Keratinocyte (primary cell): ENCODE data around the gene ZNF354C. TPM values are rescaled to one million over a fixed set of nuclear protein-coding genes. Genes with fewer than 3 reads are reported as not detected.

Experiments
- DNase-seq: peaks from one replicate; pipeline ENCODE4 v3.0.0-alpha.2; 2011; ENCODE audit warnings: low read depth, missing footprints, low spot score
- FAIRE-seq: peaks from 2 replicates; lab custom pipeline; 2011; peaks lifted over from hg19 to GRCh38; lab: Jason Lieb, UNC
- H2AFZ ChIP-seq: 2 replicates; pipeline ENCODE4 v1.6.0; 2012; ENCODE audit warnings: low read length, control low read depth, inconsistent platforms; ENCODE audit not compliant: control insufficient read depth
- H3K27ac ChIP-seq: 2 replicates; pipeline ENCODE4 v1.5.1; 2011; ENCODE audit warnings: low read length; ENCODE audit not compliant: control insufficient read depth, insufficient read depth
- H3K27me3 ChIP-seq: 3 replicates; pipeline ENCODE4 v1.6.0; 2011; ENCODE audit warnings: low read length; ENCODE audit not compliant: control insufficient read depth, insufficient read depth; ENCODE audit errors: extremely low read depth
- H3K36me3 ChIP-seq, 2 experiments: 2 replicates in 1 of 2; 3 replicates in 1 of 2; pipeline ENCODE4 v1.5.1; 2011; ENCODE audit warnings: low read length in 2 of 2, mild to moderate bottlenecking in 1 of 2; ENCODE audit not compliant: control insufficient read depth in 2 of 2, insufficient read depth in 2 of 2; ENCODE audit errors: extremely low read depth in 1 of 2
- H3K4me1 ChIP-seq: 3 replicates; pipeline ENCODE4 v1.5.1; 2011; ENCODE audit warnings: low read length; ENCODE audit not compliant: control insufficient read depth, insufficient read depth; ENCODE audit errors: extremely low read depth
- H3K4me2 ChIP-seq: 3 replicates; pipeline ENCODE4 v1.6.0; 2011; ENCODE audit warnings: low read depth, low read length; ENCODE audit not compliant: control insufficient read depth, insufficient read depth; ENCODE audit errors: extremely low read depth
- H3K4me3 ChIP-seq, 3 experiments: fragments of 200-600 bp in 1 of 3; sonication (generic) in 1 of 3; 2 replicates in 2 of 3; 3 replicates in 1 of 3; pipeline ENCODE4 v1.5.1; 2011 to 2016; ENCODE audit warnings: low read length in 3 of 3, mild to moderate bottlenecking in 3 of 3, control low read depth in 2 of 3, inconsistent platforms in 1 of 3, low read depth in 1 of 3, mixed read lengths in 1 of 3, mixed run types in 1 of 3, moderate library complexity in 1 of 3; ENCODE audit not compliant: control insufficient read depth in 2 of 3, insufficient read depth in 2 of 3; ENCODE audit errors: extremely low read depth in 1 of 3
- H3K79me2 ChIP-seq: 2 replicates; pipeline ENCODE4 v1.6.0; 2012; ENCODE audit warnings: low read length; ENCODE audit not compliant: control insufficient read depth, insufficient read depth
- H3K9ac ChIP-seq: 3 replicates; pipeline ENCODE4 v1.6.0; 2011; ENCODE audit warnings: low read length; ENCODE audit not compliant: control insufficient read depth, insufficient read depth; ENCODE audit errors: extremely low read depth
- H3K9me1 ChIP-seq: 3 replicates; pipeline ENCODE4 v1.6.0; 2011; ENCODE audit warnings: low read length; ENCODE audit not compliant: control insufficient read depth, insufficient read depth; ENCODE audit errors: extremely low read depth
- H3K9me3 ChIP-seq: 2 replicates; pipeline ENCODE4 v1.5.1; 2012; ENCODE audit warnings: low read depth, low read length; ENCODE audit not compliant: control insufficient read depth
- H4K20me1 ChIP-seq: 3 replicates; pipeline ENCODE4 v1.6.0; 2011; ENCODE audit warnings: low read length; ENCODE audit not compliant: control insufficient read depth, insufficient read depth; ENCODE audit errors: extremely low read depth
- EZH2 ChIP-seq: IDR thresholded peaks from one replicate; pipeline ENCODE4 v1.6.1; 2012; ENCODE audit warnings: inconsistent platforms, mild to moderate bottlenecking, low read length, moderate library complexity
- dilution Hi-C: fragments of 300-500 bp; cut with MboI; formaldehyde crosslinking; loops from one replicate; pipeline ENCODE4 v1.7.0; 2020; ENCODE audit warnings: low sequenced_read_pairs; ENCODE audit not compliant: extremely low pct_ligation_motif_present
- polyA minus RNA-seq, 3 experiments: library from RNA; depleted of rRNA, polyadenylated mRNA; stranded (reverse); fragments of >200 nt; gene quantifications; 1 replicate in 1 of 3; 2 replicates in 1 of 3; 3 replicates in 1 of 3; pipeline ENCODE4 v1.2.3, GENCODE V29; 2011
- polyA plus RNA-seq, 5 experiments: library from polyadenylated mRNA; depleted of rRNA in 3 of 5; stranded (reverse) in 3 of 5; stranded (forward) in 1 of 5; unstranded in 1 of 5; fragments of >200 nt; gene quantifications; 1 replicate in 1 of 5; 2 replicates in 3 of 5; 3 replicates in 1 of 5; pipeline versions ENCODE4 v1.2.1 to v1.2.3, GENCODE V29; 2011 to 2012; ENCODE audit warnings: missing spikeins in 2 of 5, low read depth in 1 of 5, low replicate concordance in 1 of 5
- TF ChIP-seq, protein P1 (sequence below), 3 experiments: IDR thresholded peaks in 1 of 3; conservative IDR thresholded peaks in 1 of 3; optimal IDR thresholded peaks in 1 of 3; 2 replicates in 2 of 3; 3 replicates in 1 of 3; pipeline versions ENCODE3 to v1.5.1; 2011; ENCODE audit warnings: low read length in 3 of 3, mild to moderate bottlenecking in 3 of 3, moderate library complexity in 2 of 3, control low read depth in 1 of 3, inconsistent platforms in 1 of 3; ENCODE audit not compliant: insufficient read depth in 2 of 3; ENCODE audit errors: extremely low read depth in 1 of 3

Gene ZNF354C
- 1.8 to 2.7 TPM (median 2.4 TPM) in 3 replicates for polyA plus RNA-seq
- polyA plus RNA-seq (2011; ENCODE audit: low read depth): 0.99 TPM
- 1.0 and 1.7 TPM in 2 replicates for polyA plus RNA-seq (2011; cell fraction: cytosol; rRNA removed)
- 4.0 and 5.1 TPM in 2 replicates for polyA plus RNA-seq (2011; cell fraction: nucleus; rRNA removed)
- polyA plus RNA-seq (2012; ENCODE audit: low replicate concordance): 0.56 and 2.0 TPM in 2 replicates
- 1.0 to 3.3 TPM (median 2.2 TPM) in 3 replicates for polyA minus RNA-seq
- 2.5 TPM for polyA minus RNA-seq (2011; cell fraction: cytosol; rRNA and poly(A)+ RNA removed)
- 2.6 and 5.1 TPM in 2 replicates for polyA minus RNA-seq (2011; cell fraction: nucleus; rRNA and poly(A)+ RNA removed)

DNA sequence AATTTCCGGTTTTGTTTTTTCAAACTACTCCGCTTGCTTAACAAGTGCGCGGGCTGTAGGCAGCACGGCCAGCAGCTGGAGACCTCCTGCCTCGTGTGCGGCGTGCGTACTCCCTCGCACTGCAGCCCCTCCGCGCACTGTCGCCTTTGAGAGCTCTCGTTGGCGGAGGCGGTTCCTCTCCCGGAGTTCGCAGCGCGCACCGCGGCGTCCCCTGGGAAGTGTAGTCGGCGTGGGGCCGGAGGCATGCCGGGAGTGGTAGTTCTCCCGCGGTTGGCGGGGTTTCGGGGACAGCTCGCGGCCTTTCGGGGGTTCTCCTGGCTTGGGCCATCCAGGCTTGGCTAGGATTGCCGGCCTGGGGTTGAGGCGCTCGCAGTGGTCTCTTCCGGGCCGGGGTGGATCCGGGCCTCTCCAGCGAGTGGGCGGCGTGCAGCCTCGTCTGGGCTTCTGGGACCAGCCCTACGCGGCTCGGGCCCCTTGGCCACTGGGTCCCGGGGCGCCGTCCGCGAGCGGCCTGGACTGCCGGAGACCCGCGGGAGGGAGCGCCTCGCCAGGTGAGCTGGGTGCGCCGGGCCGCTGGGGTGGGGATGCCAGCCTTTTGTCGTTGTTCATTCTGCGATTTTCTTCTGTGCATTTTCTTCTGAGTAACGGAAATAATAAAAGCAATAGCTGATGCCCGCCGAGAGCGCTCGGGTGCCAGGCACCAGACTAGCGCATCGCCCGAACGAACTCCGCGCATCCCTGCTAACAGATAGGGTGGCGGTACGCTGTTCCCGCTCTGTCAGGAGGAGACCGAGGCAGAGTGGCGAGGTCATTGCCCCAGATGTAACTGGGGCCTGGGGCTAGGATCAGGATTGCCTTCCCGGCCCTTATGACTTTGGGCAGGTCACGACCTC, at the start of gene ZNF354C:
ZNF354C (plus strand) TSS at position 258 of the 893 bp plus-strand sequence. CDS start 1,696 bp downstream, outside the sequence.
- TF ChIP-seq, protein P1, sequence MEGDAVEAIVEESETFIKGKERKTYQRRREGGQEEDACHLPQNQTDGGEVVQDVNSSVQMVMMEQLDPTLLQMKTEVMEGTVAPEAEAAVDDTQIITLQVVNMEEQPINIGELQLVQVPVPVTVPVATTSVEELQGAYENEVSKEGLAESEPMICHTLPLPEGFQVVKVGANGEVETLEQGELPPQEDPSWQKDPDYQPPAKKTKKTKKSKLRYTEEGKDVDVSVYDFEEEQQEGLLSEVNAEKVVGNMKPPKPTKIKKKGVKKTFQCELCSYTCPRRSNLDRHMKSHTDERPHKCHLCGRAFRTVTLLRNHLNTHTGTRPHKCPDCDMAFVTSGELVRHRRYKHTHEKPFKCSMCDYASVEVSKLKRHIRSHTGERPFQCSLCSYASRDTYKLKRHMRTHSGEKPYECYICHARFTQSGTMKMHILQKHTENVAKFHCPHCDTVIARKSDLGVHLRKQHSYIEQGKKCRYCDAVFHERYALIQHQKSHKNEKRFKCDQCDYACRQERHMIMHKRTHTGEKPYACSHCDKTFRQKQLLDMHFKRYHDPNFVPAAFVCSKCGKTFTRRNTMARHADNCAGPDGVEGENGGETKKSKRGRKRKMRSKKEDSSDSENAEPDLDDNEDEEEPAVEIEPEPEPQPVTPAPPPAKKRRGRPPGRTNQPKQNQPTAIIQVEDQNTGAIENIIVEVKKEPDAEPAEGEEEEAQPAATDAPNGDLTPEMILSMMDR (optimal IDR thresholded peaks at IDR 0.05 in 1 of 3, IDR thresholded peaks at IDR 0.05 in 1 of 3, conservative IDR thresholded peaks at IDR 0.05 in 1 of 3; ENCODE audit: extremely low read depth in 1 of 3, insufficient read depth in 2 of 3, low read length in 3 of 3): no peak
- TF ChIP-seq EZH2: no peak
- peak within 1 kb of the TSS; percentile 72 for H3K9ac ChIP-seq
- no peaks in the 10 kb centered on the region for H3K27me3 ChIP-seq
- H3K27ac ChIP-seq: peak within 1 kb of the TSS; percentile 30
- no peaks in the 10 kb centered on the region for H4K20me1 ChIP-seq
- dilution Hi-C loops: no loop called here
- peak; percentile 2 for DNase-seq
- peaks cover 6% of the 10 kb centered on the region for H3K79me2 ChIP-seq
- no peaks in the 10 kb centered on the region for H3K36me3 ChIP-seq
- H3K9me1 ChIP-seq: no peaks in the 10 kb centered on the region
- no peaks in the 10 kb centered on the region for H3K9me3 ChIP-seq
- H3K4me1 ChIP-seq: peaks cover 7% of the 10 kb centered on the region
- peak; percentile 39 for FAIRE-seq
- H2AFZ ChIP-seq: peak within 1 kb of the TSS; percentile 97
- peak within 1 kb of the TSS; percentile 80 to 82 (median 80) for H3K4me3 ChIP-seq
- peak within 1 kb of the TSS; percentile 87 for H3K4me2 ChIP-seq

DNA sequence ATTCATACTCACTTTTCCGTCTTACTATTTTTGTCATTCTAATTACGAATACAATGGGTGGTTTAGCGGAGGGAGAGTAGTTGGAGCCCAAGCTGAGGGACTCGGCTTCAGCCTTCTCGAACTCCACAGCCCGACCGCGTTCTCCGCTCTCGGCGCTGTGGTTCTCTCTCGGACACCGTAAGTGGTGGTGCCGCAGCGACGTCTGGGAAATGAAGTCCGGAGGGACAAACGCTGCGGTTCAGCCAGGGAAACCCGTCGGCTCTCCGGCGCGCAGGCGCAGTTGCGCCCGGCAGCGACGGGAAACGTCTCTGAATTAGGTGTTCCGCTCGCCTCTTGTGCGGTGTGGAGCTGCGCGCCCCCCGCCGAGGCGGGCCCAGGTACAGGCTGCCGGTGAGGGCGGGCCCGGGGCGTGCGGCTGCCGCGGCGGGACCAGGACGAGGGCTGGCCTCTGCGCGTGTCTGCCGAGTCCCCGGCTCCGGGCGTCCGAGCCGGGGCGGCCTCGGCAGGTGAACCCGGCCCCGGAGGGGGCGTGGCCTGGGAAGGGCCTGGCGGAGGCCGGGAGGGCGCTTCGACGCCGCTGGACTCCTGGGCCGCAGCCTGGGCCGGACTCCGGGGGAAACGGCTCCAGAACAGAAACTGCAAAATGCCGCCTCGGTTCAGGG, 36.5 kb upstream of the ZNF354C start, which contains the start of gene ZNF879:
ZNF879 (plus strand) TSS at position 277 of the 662 bp plus-strand sequence. CDS start 1,201 bp downstream, outside the sequence.
- peaks cover 6 to 7% of the 10 kb centered on the region in 2 experiments for H3K36me3 ChIP-seq
- peak within 1 kb of the TSS; percentile 96 for H2AFZ ChIP-seq
- H3K9me1 ChIP-seq: no peaks in the 10 kb centered on the region
- peak within 1 kb of the TSS; percentile 66 for H3K9ac ChIP-seq
- peak within 1 kb of the TSS; percentile 87 for H3K4me2 ChIP-seq
- peak; percentile 91 for FAIRE-seq
- peak within 1 kb of the TSS; percentile 54 for H3K27ac ChIP-seq
- H4K20me1 ChIP-seq: no peaks in the 10 kb centered on the region
- H3K4me1 ChIP-seq: peaks cover 6% of the 10 kb centered on the region
- H3K4me3 ChIP-seq: peak within 1 kb of the TSS; percentile 48 to 93 (median 86)
- TF ChIP-seq, protein P1 (optimal IDR thresholded peaks at IDR 0.05 in 1 of 3, IDR thresholded peaks at IDR 0.05 in 1 of 3, conservative IDR thresholded peaks at IDR 0.05 in 1 of 3; ENCODE audit: extremely low read depth in 1 of 3, insufficient read depth in 2 of 3, low read length in 3 of 3): no peak
- TF ChIP-seq EZH2: no peak
- peak; percentile 57 for DNase-seq
- no peaks in the 10 kb centered on the region for H3K27me3 ChIP-seq
- H3K9me3 ChIP-seq: peaks cover 7% of the 10 kb centered on the region
- dilution Hi-C loops: no loop called here
- H3K79me2 ChIP-seq: no peaks in the 10 kb centered on the region
